Endodermal cell (in vitro differentiated cells): Measurements from ENCODE around the gene TMEM223. TPM values are rescaled to one million over a fixed set of nuclear protein-coding genes. Genes with fewer than 3 reads are reported as not detected.

Source experiments
- DNase-seq: peaks from one replicate; pipeline ENCODE4 v3.0.0-alpha.2; 2017
- H3K27ac ChIP-seq: 2 replicates; pipeline ENCODE4 v1.5.1; 2013; ENCODE audit warnings: mild to moderate bottlenecking, low read depth, low read length, moderate library complexity
- H3K27me3 ChIP-seq: 2 replicates; pipeline ENCODE4 v1.6.1; 2013; ENCODE audit warnings: mild to moderate bottlenecking, low read length, moderate library complexity; ENCODE audit not compliant: insufficient read depth, control insufficient read depth, poor library complexity, severe bottlenecking
- H3K36me3 ChIP-seq: 2 replicates; pipeline ENCODE4 v1.7.0; 2013; ENCODE audit warnings: mild to moderate bottlenecking, low read length, moderate library complexity; ENCODE audit not compliant: control insufficient read depth, insufficient read depth
- H3K4me1 ChIP-seq: one replicate; pipeline ENCODE4 v1.7.0; 2013; ENCODE audit warnings: low read length; ENCODE audit not compliant: control insufficient read depth, insufficient read depth
- H3K4me3 ChIP-seq: 2 replicates; pipeline ENCODE4 v1.5.1; 2013; ENCODE audit warnings: mild to moderate bottlenecking, low read length, moderate library complexity
- H3K9ac ChIP-seq: 2 replicates; pipeline ENCODE4 v1.6.1; 2013; ENCODE audit warnings: mild to moderate bottlenecking, low read length, moderate library complexity; ENCODE audit not compliant: poor library complexity, severe bottlenecking; ENCODE audit errors: extremely low read depth
- H3K9me3 ChIP-seq: 2 replicates; pipeline ENCODE4 v1.6.1; 2013; ENCODE audit warnings: mild to moderate bottlenecking, low read length, moderate library complexity; ENCODE audit not compliant: control insufficient read depth
- H3K27ac Mint-ChIP-seq: 2 replicates; pipeline ENCODE4 v1.8.0; 2020; ENCODE audit warnings: mixed read lengths
- H3K27me3 Mint-ChIP-seq: 2 replicates; pipeline ENCODE4 v1.8.0; 2021; ENCODE audit warnings: mild to moderate bottlenecking, mixed read lengths; ENCODE audit not compliant: insufficient read depth
- H3K36me3 Mint-ChIP-seq: 2 replicates; pipeline ENCODE4 v1.8.0; 2020; ENCODE audit warnings: low read depth, mixed read lengths
- H3K4me1 Mint-ChIP-seq: 2 replicates; pipeline ENCODE4 v1.8.0; 2020; ENCODE audit warnings: mixed read lengths
- H3K4me3 Mint-ChIP-seq: 2 replicates; pipeline ENCODE4 v1.8.0; 2020; ENCODE audit warnings: mild to moderate bottlenecking, moderate library complexity, mixed read lengths
- H3K9me3 Mint-ChIP-seq: 2 replicates; pipeline ENCODE4 v1.8.0; 2020; ENCODE audit warnings: mild to moderate bottlenecking, mixed read lengths
- WGBS, 2 experiments: methylation state at CpG; one replicate each; pipeline versions ENCODE4 v1.1.5 to v1.1.7; 2013; ENCODE audit warnings: missing lambda C conversion rate in 2 of 2, mixed read lengths in 1 of 2; ENCODE audit not compliant: insufficient coverage in 1 of 2, insufficient read length in 1 of 2; 5-methylcytosine and 5-hydroxymethylcytosine counted together
- total RNA-seq, 2 donors: library from RNA; stranded (reverse); fragmentation: NEBNext Ultra II Directional in 1 of 2; extraction: Animal tissue kit (Norgen Biotek cat#: 25700) in 1 of 2; gene quantifications; 2 replicates in 1 of 2; 3 replicates in 1 of 2; pipeline ENCODE4 v1.2.1, GENCODE V29; 2021
- TF ChIP-seq, protein P1 (sequence below): fragments of 200-600 bp; sonication (generic); conservative IDR thresholded peaks from 2 replicates; pipeline ENCODE4 v1.5.0; 2021; ENCODE audit warnings: antibody characterized with exemption, mild to moderate bottlenecking

TMEM223 gene
- total RNA-seq, 2 donors from 2014 or later: 18.4 to 21.0 TPM

DNA sequence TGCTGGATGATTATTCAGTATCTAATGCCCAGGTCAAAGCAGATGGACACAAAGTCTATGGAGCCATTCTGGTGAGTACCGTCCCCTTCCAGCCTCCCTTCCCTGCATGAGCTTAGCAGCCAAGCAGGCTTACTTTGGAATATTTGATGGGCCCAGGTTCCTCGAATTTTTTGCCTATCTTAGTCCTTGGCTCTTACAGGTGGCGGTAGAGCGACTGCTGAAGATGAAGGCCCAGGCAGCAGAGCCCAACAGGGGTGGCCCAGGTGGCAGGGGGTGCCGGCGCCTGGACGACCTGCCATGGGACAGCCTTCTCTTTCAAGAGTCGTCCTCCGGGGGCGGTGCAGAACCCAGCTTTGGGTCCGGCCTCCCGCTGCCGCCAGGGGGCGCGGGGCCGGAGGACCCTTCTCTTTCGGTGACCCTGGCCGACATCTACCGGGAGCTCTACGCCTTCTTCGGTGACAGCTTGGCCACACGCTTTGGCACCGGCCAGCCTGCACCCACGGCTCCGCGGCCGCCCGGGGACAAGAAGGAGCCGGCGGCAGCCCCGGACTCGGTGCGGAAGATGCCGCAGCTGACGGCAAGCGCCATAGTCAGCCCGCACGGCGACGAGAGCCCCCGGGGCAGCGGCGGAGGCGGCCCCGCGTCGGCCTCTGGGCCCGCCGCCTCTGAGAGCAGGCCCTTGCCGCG is 5.3 kb downstream of the TMEM223 start:
- Histone ChIP-seq H3K36me3 (peaks cover 44% of the 10 kb centered on the region), H3K4me1 (no peaks in the 10 kb centered on the region), H3K9me3 (no peaks in the 10 kb centered on the region), H3K9ac (peak overlapping the region; percentile 78), H3K27me3 (no peaks in the 10 kb centered on the region), H3K4me3 (peak overlapping the region; percentile 97), H3K27ac (peak overlapping the region; percentile 80)
- WGBS, 2 experiments: 6 to 10% methylated on average over 22 to 51 of the region's 51 CpGs
- H3K4me3 Mint-ChIP-seq: peak overlapping the region; percentile 89
- peaks cover 45% of the 10 kb centered on the region for H3K36me3 Mint-ChIP-seq
- peaks cover 9% of the 10 kb centered on the region for H3K4me1 Mint-ChIP-seq
- H3K27me3 Mint-ChIP-seq: no peaks in the 10 kb centered on the region
- TF ChIP-seq, protein P1, sequence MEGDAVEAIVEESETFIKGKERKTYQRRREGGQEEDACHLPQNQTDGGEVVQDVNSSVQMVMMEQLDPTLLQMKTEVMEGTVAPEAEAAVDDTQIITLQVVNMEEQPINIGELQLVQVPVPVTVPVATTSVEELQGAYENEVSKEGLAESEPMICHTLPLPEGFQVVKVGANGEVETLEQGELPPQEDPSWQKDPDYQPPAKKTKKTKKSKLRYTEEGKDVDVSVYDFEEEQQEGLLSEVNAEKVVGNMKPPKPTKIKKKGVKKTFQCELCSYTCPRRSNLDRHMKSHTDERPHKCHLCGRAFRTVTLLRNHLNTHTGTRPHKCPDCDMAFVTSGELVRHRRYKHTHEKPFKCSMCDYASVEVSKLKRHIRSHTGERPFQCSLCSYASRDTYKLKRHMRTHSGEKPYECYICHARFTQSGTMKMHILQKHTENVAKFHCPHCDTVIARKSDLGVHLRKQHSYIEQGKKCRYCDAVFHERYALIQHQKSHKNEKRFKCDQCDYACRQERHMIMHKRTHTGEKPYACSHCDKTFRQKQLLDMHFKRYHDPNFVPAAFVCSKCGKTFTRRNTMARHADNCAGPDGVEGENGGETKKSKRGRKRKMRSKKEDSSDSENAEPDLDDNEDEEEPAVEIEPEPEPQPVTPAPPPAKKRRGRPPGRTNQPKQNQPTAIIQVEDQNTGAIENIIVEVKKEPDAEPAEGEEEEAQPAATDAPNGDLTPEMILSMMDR: peak; percentile 98
- H3K27ac Mint-ChIP-seq: peak overlapping the region; percentile 81
- DNase-seq: peak; percentile 97
- H3K9me3 Mint-ChIP-seq: no peaks in the 10 kb centered on the region

DNA sequence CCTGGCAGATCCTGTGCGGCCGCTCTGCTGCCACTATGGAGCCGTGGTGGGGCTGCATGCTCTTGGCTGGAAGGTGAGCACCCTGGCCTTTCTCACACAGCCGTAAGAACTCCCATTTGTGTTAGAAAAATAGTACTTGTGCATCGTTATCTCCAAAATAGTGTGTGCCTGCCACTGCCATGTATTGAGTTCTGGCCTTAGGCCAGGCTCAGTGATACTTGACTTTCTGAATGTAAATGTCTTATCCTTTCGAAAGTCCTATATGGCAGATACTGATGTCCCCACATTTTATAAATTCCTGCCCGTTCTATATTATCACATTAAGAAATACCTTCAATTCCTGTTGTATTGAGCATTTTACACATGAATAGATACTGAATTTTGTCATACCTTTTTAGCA is 9.1 kb downstream of the TMEM223 start:
- Histone ChIP-seq H3K4me1 (no peaks in the 10 kb centered on the region), H3K9me3 (no peaks in the 10 kb centered on the region), H3K9ac (no peak overlapping the region), H3K4me3 (no peak overlapping the region), H3K27ac (no peak overlapping the region), H3K27me3 (no peaks in the 10 kb centered on the region), H3K36me3 (peaks cover 41% of the 10 kb centered on the region)
- no peak overlapping the region for H3K27ac Mint-ChIP-seq
- TF ChIP-seq, protein P1: no peak
- 94 to 95% methylated on average over 7 of the region's 7 CpGs for WGBS, 2 experiments
- H3K27me3 Mint-ChIP-seq: no peaks in the 10 kb centered on the region
- H3K36me3 Mint-ChIP-seq: peaks cover 51% of the 10 kb centered on the region
- H3K9me3 Mint-ChIP-seq: no peaks in the 10 kb centered on the region
- no peak overlapping the region for H3K4me3 Mint-ChIP-seq
- no peaks in the 10 kb centered on the region for H3K4me1 Mint-ChIP-seq
- DNase-seq: no peak

DNA sequence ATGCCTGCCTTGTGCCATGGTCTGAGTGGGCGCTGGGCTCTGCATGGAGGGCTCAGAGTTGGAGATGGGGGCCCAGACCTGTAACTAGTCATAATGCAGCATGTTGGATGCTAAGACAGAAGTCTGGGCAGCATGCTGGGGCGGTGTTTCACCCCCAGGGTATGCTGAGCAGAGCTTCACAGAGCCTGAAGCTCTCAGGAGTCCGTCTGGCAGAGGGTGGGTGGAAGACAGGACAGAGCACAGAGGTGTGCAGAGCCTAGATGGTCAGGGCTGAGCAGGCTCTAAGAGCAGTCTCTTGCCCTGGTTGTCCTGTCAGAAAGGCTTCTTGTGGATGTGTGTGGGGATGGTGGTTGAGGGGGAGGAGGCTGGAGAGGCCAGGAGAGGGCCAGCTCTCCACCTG is 13.4 kb downstream of the TMEM223 start:
- Mint-ChIP-seq H3K4me3 (no peak overlapping the region), H3K27me3 (no peaks in the 10 kb centered on the region), H3K9me3 (no peaks in the 10 kb centered on the region), H3K4me1 (peaks cover 4% of the 10 kb centered on the region), H3K27ac (peak overlapping the region; percentile 39), H3K36me3 (peaks cover 75% of the 10 kb centered on the region)
- Histone ChIP-seq H3K4me3 (no peak overlapping the region), H3K36me3 (peaks cover 47% of the 10 kb centered on the region), H3K27ac (no peak overlapping the region), H3K4me1 (no peaks in the 10 kb centered on the region), H3K9me3 (no peaks in the 10 kb centered on the region), H3K27me3 (no peaks in the 10 kb centered on the region), H3K9ac (no peak overlapping the region)
- 92% methylated on average over 2 to 3 of the region's 3 CpGs for WGBS, 2 experiments
- TF ChIP-seq, protein P1: no peak
- no peak for DNase-seq
